Keratinocyte (primary cell): ENCODE measurements around the gene TEAD4. TPM values are rescaled to one million over a fixed set of nuclear protein-coding genes. Genes with fewer than 3 reads are reported as not detected.

Experiments used
- DNase-seq: peaks from one replicate; pipeline ENCODE4 v3.0.0-alpha.2; 2011; ENCODE audit warnings: low read depth, missing footprints, low spot score
- FAIRE-seq: peaks from 2 replicates; lab custom pipeline; 2011; peaks lifted over from hg19 to GRCh38; lab: Jason Lieb, UNC
- H2AFZ ChIP-seq: 2 replicates; pipeline ENCODE4 v1.6.0; 2012; ENCODE audit warnings: low read length, control low read depth, inconsistent platforms; ENCODE audit not compliant: control insufficient read depth
- H3K27ac ChIP-seq: 2 replicates; pipeline ENCODE4 v1.5.1; 2011; ENCODE audit warnings: low read length; ENCODE audit not compliant: control insufficient read depth, insufficient read depth
- H3K27me3 ChIP-seq: 3 replicates; pipeline ENCODE4 v1.6.0; 2011; ENCODE audit warnings: low read length; ENCODE audit not compliant: control insufficient read depth, insufficient read depth; ENCODE audit errors: extremely low read depth
- H3K36me3 ChIP-seq, 2 experiments: 2 replicates in 1 of 2; 3 replicates in 1 of 2; pipeline ENCODE4 v1.5.1; 2011; ENCODE audit warnings: low read length in 2 of 2, mild to moderate bottlenecking in 1 of 2; ENCODE audit not compliant: control insufficient read depth in 2 of 2, insufficient read depth in 2 of 2; ENCODE audit errors: extremely low read depth in 1 of 2
- H3K4me1 ChIP-seq: 3 replicates; pipeline ENCODE4 v1.5.1; 2011; ENCODE audit warnings: low read length; ENCODE audit not compliant: control insufficient read depth, insufficient read depth; ENCODE audit errors: extremely low read depth
- H3K4me2 ChIP-seq: 3 replicates; pipeline ENCODE4 v1.6.0; 2011; ENCODE audit warnings: low read depth, low read length; ENCODE audit not compliant: control insufficient read depth, insufficient read depth; ENCODE audit errors: extremely low read depth
- H3K4me3 ChIP-seq, 3 experiments: fragments of 200-600 bp in 1 of 3; sonication (generic) in 1 of 3; 2 replicates in 2 of 3; 3 replicates in 1 of 3; pipeline ENCODE4 v1.5.1; 2011 to 2016; ENCODE audit warnings: low read length in 3 of 3, mild to moderate bottlenecking in 3 of 3, control low read depth in 2 of 3, inconsistent platforms in 1 of 3, low read depth in 1 of 3, mixed read lengths in 1 of 3, mixed run types in 1 of 3, moderate library complexity in 1 of 3; ENCODE audit not compliant: control insufficient read depth in 2 of 3, insufficient read depth in 2 of 3; ENCODE audit errors: extremely low read depth in 1 of 3
- H3K79me2 ChIP-seq: 2 replicates; pipeline ENCODE4 v1.6.0; 2012; ENCODE audit warnings: low read length; ENCODE audit not compliant: control insufficient read depth, insufficient read depth
- H3K9ac ChIP-seq: 3 replicates; pipeline ENCODE4 v1.6.0; 2011; ENCODE audit warnings: low read length; ENCODE audit not compliant: control insufficient read depth, insufficient read depth; ENCODE audit errors: extremely low read depth
- H3K9me1 ChIP-seq: 3 replicates; pipeline ENCODE4 v1.6.0; 2011; ENCODE audit warnings: low read length; ENCODE audit not compliant: control insufficient read depth, insufficient read depth; ENCODE audit errors: extremely low read depth
- H3K9me3 ChIP-seq: 2 replicates; pipeline ENCODE4 v1.5.1; 2012; ENCODE audit warnings: low read depth, low read length; ENCODE audit not compliant: control insufficient read depth
- H4K20me1 ChIP-seq: 3 replicates; pipeline ENCODE4 v1.6.0; 2011; ENCODE audit warnings: low read length; ENCODE audit not compliant: control insufficient read depth, insufficient read depth; ENCODE audit errors: extremely low read depth
- EZH2 ChIP-seq: IDR thresholded peaks from one replicate; pipeline ENCODE4 v1.6.1; 2012; ENCODE audit warnings: inconsistent platforms, mild to moderate bottlenecking, low read length, moderate library complexity
- dilution Hi-C: fragments of 300-500 bp; cut with MboI; formaldehyde crosslinking; loops from one replicate; pipeline ENCODE4 v1.7.0; 2020; ENCODE audit warnings: low sequenced_read_pairs; ENCODE audit not compliant: extremely low pct_ligation_motif_present
- polyA plus RNA-seq, 5 experiments: library from polyadenylated mRNA; depleted of rRNA in 3 of 5; stranded (reverse) in 3 of 5; stranded (forward) in 1 of 5; unstranded in 1 of 5; fragments of >200 nt; gene quantifications; 1 replicate in 1 of 5; 2 replicates in 3 of 5; 3 replicates in 1 of 5; pipeline versions ENCODE4 v1.2.1 to v1.2.3, GENCODE V29; 2011 to 2012; ENCODE audit warnings: missing spikeins in 2 of 5, low read depth in 1 of 5, low replicate concordance in 1 of 5
- TF ChIP-seq, protein P1 (sequence below), 3 experiments: IDR thresholded peaks in 1 of 3; conservative IDR thresholded peaks in 1 of 3; optimal IDR thresholded peaks in 1 of 3; 2 replicates in 2 of 3; 3 replicates in 1 of 3; pipeline versions ENCODE3 to v1.5.1; 2011; ENCODE audit warnings: low read length in 3 of 3, mild to moderate bottlenecking in 3 of 3, moderate library complexity in 2 of 3, control low read depth in 1 of 3, inconsistent platforms in 1 of 3; ENCODE audit not compliant: insufficient read depth in 2 of 3; ENCODE audit errors: extremely low read depth in 1 of 3

The TEAD4 gene
- polyA plus RNA-seq, 1 donor (not counting 4 experiments of a cell fraction or from before 2014, with no cell fraction given), result 8.1 TPM

DNA sequence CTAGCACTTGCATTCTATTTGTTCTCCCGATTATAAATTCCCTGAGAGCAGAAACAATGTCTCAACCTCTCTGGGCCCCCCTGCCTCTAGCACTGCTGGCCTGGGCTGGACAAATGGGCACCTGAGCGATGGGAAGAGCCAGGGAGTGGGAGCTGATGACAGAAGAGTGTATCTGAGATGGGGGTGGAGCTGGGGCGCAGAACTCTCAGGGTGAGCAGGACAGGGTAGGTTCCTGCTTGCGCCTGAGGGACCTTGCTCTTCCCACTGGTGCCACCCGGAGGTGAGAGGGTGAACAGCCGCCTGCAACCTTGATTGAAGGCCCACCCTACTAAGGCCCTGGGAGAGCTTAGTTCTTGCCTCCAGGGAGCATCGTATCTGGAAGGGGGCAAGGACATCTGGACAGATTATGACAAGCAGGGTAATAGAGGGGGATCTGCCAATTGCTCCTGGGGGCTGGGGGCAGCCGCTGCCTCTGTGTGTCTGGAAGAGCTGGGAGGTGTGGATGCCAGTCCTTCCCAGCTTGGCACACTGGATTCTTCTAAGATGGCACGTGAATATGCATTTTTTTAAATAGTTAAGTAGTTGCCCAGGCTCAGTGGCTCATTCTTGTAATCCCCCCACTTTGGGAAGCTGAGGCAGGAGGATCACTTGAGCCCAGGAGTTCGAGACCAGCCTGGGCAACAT is 75.0 kb downstream of the TEAD4 start:
- Histone ChIP-seq H3K27me3 (no peaks in the 10 kb centered on the region), H2AFZ (no peak overlapping the region), H3K9ac (no peak overlapping the region), H3K36me3 (peaks cover 0 to 5% of the 10 kb centered on the region in 2 experiments), H4K20me1 (no peaks in the 10 kb centered on the region), H3K79me2 (no peaks in the 10 kb centered on the region), H3K4me1 (no peaks in the 10 kb centered on the region), H3K4me3 (no peak overlapping the region), H3K9me1 (no peaks in the 10 kb centered on the region), H3K4me2 (no peak overlapping the region), H3K9me3 (no peaks in the 10 kb centered on the region), H3K27ac (no peak overlapping the region)
- no peak for TF ChIP-seq EZH2
- TF ChIP-seq, protein P1, sequence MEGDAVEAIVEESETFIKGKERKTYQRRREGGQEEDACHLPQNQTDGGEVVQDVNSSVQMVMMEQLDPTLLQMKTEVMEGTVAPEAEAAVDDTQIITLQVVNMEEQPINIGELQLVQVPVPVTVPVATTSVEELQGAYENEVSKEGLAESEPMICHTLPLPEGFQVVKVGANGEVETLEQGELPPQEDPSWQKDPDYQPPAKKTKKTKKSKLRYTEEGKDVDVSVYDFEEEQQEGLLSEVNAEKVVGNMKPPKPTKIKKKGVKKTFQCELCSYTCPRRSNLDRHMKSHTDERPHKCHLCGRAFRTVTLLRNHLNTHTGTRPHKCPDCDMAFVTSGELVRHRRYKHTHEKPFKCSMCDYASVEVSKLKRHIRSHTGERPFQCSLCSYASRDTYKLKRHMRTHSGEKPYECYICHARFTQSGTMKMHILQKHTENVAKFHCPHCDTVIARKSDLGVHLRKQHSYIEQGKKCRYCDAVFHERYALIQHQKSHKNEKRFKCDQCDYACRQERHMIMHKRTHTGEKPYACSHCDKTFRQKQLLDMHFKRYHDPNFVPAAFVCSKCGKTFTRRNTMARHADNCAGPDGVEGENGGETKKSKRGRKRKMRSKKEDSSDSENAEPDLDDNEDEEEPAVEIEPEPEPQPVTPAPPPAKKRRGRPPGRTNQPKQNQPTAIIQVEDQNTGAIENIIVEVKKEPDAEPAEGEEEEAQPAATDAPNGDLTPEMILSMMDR (optimal IDR thresholded peaks at IDR 0.05 in 1 of 3, IDR thresholded peaks at IDR 0.05 in 1 of 3, conservative IDR thresholded peaks at IDR 0.05 in 1 of 3; ENCODE audit: extremely low read depth in 1 of 3, insufficient read depth in 2 of 3, low read length in 3 of 3), result peak; percentile 75 to 87 (median 83)
- dilution Hi-C loops, result no loop called here
- peak; percentile 74 for FAIRE-seq
- DNase-seq, result peak; percentile 35

DNA sequence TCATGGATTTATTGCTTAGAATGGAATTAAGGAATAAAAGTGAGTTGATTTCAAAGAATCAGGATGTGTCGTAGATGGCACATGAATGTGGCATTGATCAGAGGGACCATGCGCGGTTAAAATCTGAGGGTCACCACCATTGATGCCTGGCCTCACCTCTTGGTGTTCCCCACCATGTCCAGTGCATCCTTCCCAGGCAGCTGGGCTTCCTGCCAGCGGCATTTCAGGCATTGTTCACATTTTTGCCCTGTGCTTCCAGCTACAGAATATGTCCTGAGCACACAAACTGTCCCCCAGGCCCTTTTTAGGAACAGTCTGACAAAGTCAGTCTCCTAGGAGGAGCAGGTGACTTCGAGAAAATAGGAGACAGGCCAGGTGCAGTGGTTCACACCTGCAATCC is 76.0 kb downstream of the TEAD4 start:
- Histone ChIP-seq H3K36me3 (peaks cover 0 to 5% of the 10 kb centered on the region in 2 experiments), H3K4me3 (no peak overlapping the region), H3K4me2 (no peak overlapping the region), H3K9me1 (no peaks in the 10 kb centered on the region), H3K27me3 (no peaks in the 10 kb centered on the region), H3K4me1 (no peaks in the 10 kb centered on the region), H4K20me1 (no peaks in the 10 kb centered on the region), H3K27ac (no peak overlapping the region), H2AFZ (no peak overlapping the region), H3K9me3 (no peaks in the 10 kb centered on the region), H3K79me2 (no peaks in the 10 kb centered on the region), H3K9ac (no peak overlapping the region)
- TF ChIP-seq, protein P1 (optimal IDR thresholded peaks at IDR 0.05 in 1 of 3, IDR thresholded peaks at IDR 0.05 in 1 of 3, conservative IDR thresholded peaks at IDR 0.05 in 1 of 3; ENCODE audit: extremely low read depth in 1 of 3, insufficient read depth in 2 of 3, low read length in 3 of 3), result no peak
- TF ChIP-seq EZH2, result no peak
- FAIRE-seq (no peak), DNase-seq (no peak)
- dilution Hi-C loops, result no loop called here
